Retina (tissue), 1 donor: ENCODE results near the gene FIGNL2.
"Not testable (repeated sequence)": the region's sequence is repeated elsewhere in the genome, so short reads cannot be mapped to it uniquely, and the experiment has no call there.

ENCODE experiments used
- DNase-seq: peaks from one replicate; pipeline ENCODE4 v3.0.0-alpha.2; 2016

The FIGNL2 gene

GRCh38 chr12:51814311-51815088 lies 34.0 kb downstream of the FIGNL2 start:
- DNase-seq: peak; percentile 80

GRCh38 chr12:51813931-51814310 lies 34.6 kb downstream of the FIGNL2 start:
- DNase-seq: peak; percentile 71

DNA sequence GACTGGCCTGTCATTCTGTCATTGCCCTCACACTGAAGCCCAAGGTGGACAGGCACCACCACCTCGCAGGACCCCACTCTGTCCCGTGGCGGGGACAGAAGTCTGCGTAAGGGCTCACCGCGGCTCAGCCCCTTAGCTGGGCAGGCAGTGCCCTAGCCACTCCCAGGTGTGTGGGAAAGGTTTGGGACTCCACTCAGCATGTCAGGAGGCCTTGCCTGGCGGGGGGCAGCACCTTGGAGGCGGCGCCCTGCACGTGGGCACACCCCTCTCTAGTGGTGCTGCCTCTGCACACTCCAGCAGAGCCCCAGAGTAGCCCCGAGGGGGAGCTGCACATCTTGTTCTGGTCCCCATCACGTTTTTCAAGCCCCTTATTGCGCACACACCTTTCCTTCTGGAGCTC lies 35.6 kb downstream of the FIGNL2 start:
- DNase-seq: no peak

DNA sequence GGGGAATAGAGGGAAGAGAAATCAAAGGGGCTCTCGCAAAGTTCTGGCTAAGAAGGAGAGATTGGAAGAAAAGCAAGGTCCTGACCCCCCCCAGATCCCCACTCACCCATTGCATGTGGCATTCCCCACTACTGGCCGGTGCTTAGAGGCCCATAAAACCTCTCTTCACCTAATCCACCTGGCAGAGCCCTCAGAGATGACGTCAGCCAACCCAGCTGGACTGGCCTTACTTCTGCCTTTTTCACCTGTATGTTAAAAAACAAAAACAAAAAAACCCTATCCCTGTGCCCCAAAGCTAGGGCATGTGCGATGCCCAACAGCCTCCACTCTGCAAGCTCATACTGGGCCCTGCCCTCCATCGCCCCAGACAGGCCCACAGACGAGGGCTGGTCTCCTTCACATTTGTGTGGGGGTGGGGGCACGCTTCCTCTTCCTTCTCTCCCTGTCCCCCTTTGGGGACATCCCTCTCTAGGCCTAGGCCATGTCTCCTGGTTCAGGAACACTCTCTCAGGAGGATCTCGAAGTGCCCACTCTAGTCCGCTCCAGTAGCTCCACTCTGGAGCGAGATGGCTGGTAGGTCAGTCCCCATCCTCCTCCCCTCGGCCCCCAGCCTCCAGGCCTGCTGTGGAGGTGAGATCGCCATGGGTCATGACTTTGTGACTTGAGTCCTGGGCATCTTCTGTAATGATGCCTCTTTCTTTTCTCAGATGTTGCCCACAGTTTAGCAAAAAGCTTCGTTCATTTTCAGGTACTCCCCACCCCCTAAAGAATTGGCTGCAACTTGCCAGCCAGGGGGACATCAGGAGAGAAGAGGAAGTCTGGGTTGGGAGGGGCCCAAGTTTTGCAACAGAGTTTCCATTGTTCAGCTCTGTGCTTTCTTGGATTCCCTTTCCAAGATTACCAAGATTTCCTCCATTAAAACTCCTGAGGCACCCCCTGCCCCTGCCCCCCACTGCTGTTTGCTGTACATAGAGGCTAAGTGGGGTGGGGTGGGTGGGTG lies 37.0 kb downstream of the FIGNL2 start:
- no peak for DNase-seq

GRCh38 chr12:51809193-51809592 lies 39.3 kb downstream of the FIGNL2 start:
- DNase-seq: no peak

GRCh38 chr12:51806896-51807295 lies 41.6 kb downstream of the FIGNL2 start:
- DNase-seq: no peak

DNA sequence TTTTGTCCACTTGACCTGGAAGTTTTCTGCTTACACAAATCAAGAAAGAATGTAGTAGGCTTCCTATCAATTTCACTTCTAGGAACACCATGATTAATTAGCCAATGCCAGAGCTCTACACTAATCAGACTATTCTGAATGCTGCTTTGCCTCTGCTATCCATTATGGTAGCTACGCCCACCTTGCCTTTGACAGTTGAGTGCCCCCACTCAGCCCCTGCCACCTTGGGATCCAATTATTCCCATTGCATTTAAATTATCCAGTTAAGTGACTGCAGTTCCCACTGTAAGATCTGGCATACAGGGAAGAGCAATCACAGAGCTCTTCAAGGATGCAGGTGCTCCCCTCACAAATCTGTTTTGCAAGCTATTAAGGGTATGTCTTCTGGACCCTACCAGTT lies 47.5 kb downstream of the FIGNL2 start:
- DNase-seq: no peak

DNA sequence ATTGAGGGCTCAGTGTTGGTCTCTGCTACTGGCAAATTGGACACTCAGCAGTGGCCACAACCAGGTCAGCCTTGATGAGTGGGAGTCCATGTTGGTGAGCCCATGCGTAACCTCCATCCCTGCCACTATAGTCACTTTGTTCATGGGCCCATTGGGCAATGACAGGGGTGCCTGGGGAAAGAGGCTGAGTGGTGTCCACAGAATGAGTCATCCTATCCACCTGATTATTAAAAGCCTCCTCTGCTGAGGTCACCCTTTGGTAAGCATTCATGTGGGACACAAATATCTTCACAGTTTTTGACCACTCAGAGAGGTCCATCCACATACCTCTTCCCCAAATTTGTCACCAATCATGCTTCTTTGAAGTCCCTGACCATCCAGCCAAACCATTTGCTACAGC lies 50.0 kb downstream of the FIGNL2 start:
- DNase-seq: no peak

GRCh38 chr12:51798051-51798450 lies 50.5 kb downstream of the FIGNL2 start:
- not testable (repeated sequence) for DNase-seq

DNA sequence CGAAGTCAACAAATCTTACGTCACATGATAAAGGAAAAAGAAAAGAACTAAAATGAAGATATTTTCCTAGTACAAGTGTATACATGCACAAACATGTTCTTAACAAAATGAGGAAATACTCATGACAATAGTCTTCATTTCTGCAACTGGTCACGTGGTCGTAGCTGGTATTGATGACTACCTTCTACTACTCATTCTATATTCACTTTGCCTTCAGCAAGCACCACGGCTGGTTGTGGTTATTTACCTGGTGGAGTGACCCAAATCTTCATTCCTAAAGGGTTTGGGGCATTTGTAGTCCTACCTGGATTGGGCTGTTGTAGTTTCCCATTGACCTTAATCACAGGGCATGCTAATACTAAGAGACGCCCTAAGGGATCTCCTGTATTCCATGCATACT lies 51.2 kb downstream of the FIGNL2 start:
- no peak for DNase-seq

GRCh38 chr12:51793201-51793600 lies 55.3 kb downstream of the FIGNL2 start:
- no peak for DNase-seq

- DNase-seq: no peak
Measured at GRCh38 chr12:51792417-51792816, 56.1 kb downstream of the FIGNL2 start.

DNA sequence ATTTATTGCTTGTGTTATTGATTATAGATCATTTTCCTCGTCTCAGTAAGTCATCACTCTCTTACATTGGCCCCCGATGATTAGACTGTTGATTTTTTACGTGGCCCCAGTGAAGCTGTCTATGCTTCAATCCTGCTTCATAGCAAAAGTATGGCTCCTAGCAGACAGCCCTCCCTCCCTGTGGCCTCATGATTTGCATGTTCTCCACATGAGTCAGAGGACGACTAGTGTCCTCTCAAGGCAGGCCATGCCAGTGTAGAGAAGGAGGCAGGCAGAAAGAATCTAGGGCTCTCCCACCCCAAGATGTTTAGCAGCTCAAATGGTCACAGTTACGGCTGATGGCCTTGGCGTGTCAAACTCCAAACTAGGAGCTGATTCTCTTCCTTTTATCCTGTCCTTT lies 59.6 kb downstream of the FIGNL2 start:
- no peak for DNase-seq

- DNase-seq: no peak
Measured at GRCh38 chr12:51785906-51786305, 62.6 kb downstream of the FIGNL2 start.

DNA sequence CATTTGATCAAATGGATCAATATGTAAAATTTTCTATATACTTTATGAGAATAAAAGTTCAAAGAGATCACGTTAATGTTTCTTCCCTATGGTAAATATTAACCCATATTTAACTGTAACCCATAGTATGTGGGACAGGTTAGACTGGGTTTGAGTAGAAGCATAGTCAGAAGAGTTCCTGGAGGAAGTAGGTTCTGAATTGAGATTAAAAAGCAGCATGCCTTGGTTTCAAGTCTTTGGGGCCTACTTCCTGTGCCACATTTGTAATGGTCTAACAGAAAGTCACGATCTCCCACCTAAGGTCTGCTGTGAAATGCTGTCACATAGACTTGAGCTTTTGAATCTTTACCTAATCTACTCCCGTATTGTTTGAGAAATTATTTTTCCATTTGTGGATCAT lies 63.8 kb downstream of the FIGNL2 start:
- no peak for DNase-seq

DNA sequence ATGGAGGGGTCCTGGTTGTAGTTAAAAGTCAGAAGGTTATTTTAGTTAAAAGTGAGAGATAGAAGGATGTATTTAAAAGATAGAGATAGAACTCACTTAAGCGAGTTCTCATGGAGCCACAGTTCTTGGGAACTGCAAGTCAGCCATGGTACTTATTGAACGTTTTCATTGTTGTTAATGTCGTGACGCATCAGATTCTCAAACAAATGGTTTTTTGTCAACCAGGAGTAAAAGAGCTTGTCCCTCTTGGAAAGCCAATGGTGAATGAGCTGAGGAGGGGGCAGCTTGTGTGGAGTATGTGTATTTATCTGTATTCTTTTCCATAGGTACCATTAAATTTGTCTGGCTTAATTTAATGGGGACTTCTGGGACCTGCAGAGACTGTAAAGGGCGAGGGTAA lies 68.6 kb downstream of the FIGNL2 start:
- DNase-seq: no peak

- no peak for DNase-seq
Measured at GRCh38 chr12:51777973-51778372, 70.5 kb downstream of the FIGNL2 start.

DNA sequence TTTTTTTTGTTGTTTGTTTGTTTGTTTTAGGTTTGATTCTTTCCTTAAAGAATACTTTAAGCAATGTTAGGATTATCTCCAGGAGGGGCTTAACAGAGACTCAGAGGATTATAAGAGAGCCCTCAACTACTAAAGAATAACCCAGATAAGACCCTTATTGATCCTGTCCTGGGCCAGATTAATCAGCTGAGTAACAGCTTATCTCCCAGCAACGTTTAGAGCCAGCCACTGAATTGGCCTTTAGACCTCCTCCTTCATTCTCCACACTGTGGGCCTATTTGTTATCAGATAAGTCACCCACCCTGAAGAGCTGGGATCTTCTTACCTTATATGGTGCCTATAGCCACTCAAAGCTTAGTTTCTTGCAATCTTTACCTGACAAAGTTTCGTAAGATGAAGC lies 71.1 kb downstream of the FIGNL2 start:
- DNase-seq: peak; percentile 9

DNA sequence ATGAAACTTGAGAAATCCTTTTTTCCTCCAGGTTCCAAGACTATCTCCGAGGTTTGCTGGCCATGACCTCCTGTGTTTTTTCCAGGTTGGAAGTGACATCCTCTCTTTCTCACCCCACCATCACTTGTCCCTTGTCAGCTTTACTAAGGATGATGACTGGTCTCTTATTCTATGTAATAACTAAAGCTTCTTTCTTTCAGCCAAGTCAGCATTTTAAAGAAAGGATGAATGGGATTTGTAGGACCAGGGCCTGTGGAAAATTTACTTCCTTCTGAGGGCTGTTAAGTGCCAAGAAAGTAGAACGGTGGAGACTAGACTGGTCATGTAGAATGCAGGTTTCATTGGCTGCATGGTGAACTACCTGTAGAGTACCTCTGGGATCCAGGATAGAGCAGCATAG lies 73.6 kb downstream of the FIGNL2 start:
- DNase-seq: no peak

- no peak for DNase-seq
Measured at GRCh38 chr12:51773145-51773869, 75.2 kb downstream of the FIGNL2 start.

GRCh38 chr12:51771008-51771407 lies 77.5 kb downstream of the FIGNL2 start:
- no peak for DNase-seq
